Cardiac muscle cell (in vitro differentiated cells and primary cell): ENCODE measurements around the gene KLF12. TPM values are rescaled to one million over a fixed set of nuclear protein-coding genes. Genes with fewer than 3 reads are reported as not detected.

Experiments
- DNase-seq, 2 donors: peaks; one replicate each; pipeline versions ENCODE4 v3.0.0 to v3.0.0-alpha.2; 2010 to 2017; ENCODE audit warnings: low read depth in 1 of 2, low spot score in 1 of 2
- H3K27ac ChIP-seq: fragments of 200-600 bp; sonication (generic); 2 replicates; pipeline ENCODE4 v1.5.1; 2016
- H3K27me3 ChIP-seq: fragments of 200-600 bp; sonication (generic); 2 replicates; pipeline ENCODE4 v1.6.0; 2016; ENCODE audit warnings: control low read depth
- H3K36me3 ChIP-seq: fragments of 200-600 bp; sonication (generic); 2 replicates; pipeline ENCODE4 v1.5.1; 2016; ENCODE audit warnings: control low read depth
- H3K4me1 ChIP-seq: fragments of 200-600 bp; sonication (generic); 2 replicates; pipeline ENCODE4 v1.8.1; 2017; ENCODE audit warnings: low read depth, mild to moderate bottlenecking, mixed run types
- H3K4me3 ChIP-seq: fragments of 200-600 bp; sonication (generic); 2 replicates; pipeline ENCODE4 v1.5.1; 2016; ENCODE audit warnings: mild to moderate bottlenecking
- H3K9me3 ChIP-seq: fragments of 200-600 bp; sonication (generic); 2 replicates; pipeline ENCODE4 v1.5.1; 2017; ENCODE audit warnings: low read depth, mild to moderate bottlenecking, control low read depth
- CTCF ChIP-seq: IDR thresholded peaks from 2 replicates; pipeline ENCODE4 v1.5.1; 2012; ENCODE audit warnings: low read depth, mild to moderate bottlenecking, low read length
- polyA plus RNA-seq: library from polyadenylated mRNA; unstranded; fragments of >200 nt; fragmentation: Nextera tagmentation; extraction: Ambion mirVana; gene quantifications from 2 replicates; pipeline ENCODE4 v1.2.1, GENCODE V29; 2016
- total RNA-seq: library from RNA; depleted of rRNA; stranded (reverse); fragments of >200 nt; gene quantifications from 2 replicates; pipeline ENCODE4 v1.2.3, GENCODE V29; 2016

The KLF12 gene
- total and polyA plus RNA-seq, 2 experiments from 2014 or later, result 6.4 to 17.8 TPM

GRCh38 chr13:74111399-74111798, 22.8 kb downstream of the KLF12 start:
- TF ChIP-seq CTCF, result no peak
- Histone ChIP-seq H3K27ac (no peak overlapping the region), H3K4me3 (no peak overlapping the region), H3K4me1 (no peaks in the 10 kb centered on the region), H3K9me3 (no peaks in the 10 kb centered on the region), H3K36me3 (no peaks in the 10 kb centered on the region), H3K27me3 (no peaks in the 10 kb centered on the region)
- DNase-seq, result no peak

- no peak overlapping the region for H3K27ac ChIP-seq
Observed at GRCh38 chr13:74110053-74110452, 24.2 kb downstream of the KLF12 start.

GRCh38 chr13:74107598-74107997, 26.6 kb downstream of the KLF12 start:
- Histone ChIP-seq H3K4me3 (no peak overlapping the region), H3K27ac (no peak overlapping the region), H3K36me3 (no peaks in the 10 kb centered on the region), H3K27me3 (no peaks in the 10 kb centered on the region), H3K9me3 (no peaks in the 10 kb centered on the region), H3K4me1 (no peaks in the 10 kb centered on the region)
- TF ChIP-seq CTCF, result no peak
- no peak for DNase-seq

More at GRCh38 chr13:74110053-74110452, 24.2 kb downstream of the KLF12 start:
- no peak overlapping the region for H3K4me3 ChIP-seq
- no peak for DNase-seq
- H3K36me3 ChIP-seq, result no peaks in the 10 kb centered on the region
- H3K9me3 ChIP-seq, result no peaks in the 10 kb centered on the region
- no peaks in the 10 kb centered on the region for H3K4me1 ChIP-seq
- TF ChIP-seq CTCF, result no peak
- no peaks in the 10 kb centered on the region for H3K27me3 ChIP-seq

- no peak overlapping the region for H3K27ac ChIP-seq
Observed at GRCh38 chr13:74105871-74106270, 28.3 kb downstream of the KLF12 start.

GRCh38 chr13:74104661-74105275, 29.4 kb downstream of the KLF12 start:
- no peak for DNase-seq
- Histone ChIP-seq H3K4me3 (no peak overlapping the region), H3K4me1 (no peaks in the 10 kb centered on the region), H3K27me3 (no peaks in the 10 kb centered on the region), H3K27ac (no peak overlapping the region), H3K9me3 (no peaks in the 10 kb centered on the region), H3K36me3 (no peaks in the 10 kb centered on the region)
- no peak for TF ChIP-seq CTCF

More at GRCh38 chr13:74105871-74106270, 28.3 kb downstream of the KLF12 start:
- TF ChIP-seq CTCF, result no peak
- H3K36me3 ChIP-seq, result no peaks in the 10 kb centered on the region
- no peaks in the 10 kb centered on the region for H3K4me1 ChIP-seq
- no peaks in the 10 kb centered on the region for H3K27me3 ChIP-seq
- DNase-seq, result no peak
- no peaks in the 10 kb centered on the region for H3K9me3 ChIP-seq
- no peak overlapping the region for H3K4me3 ChIP-seq
